Effector CD8-positive, alpha-beta T cell (primary cell): ENCODE results near the gene SPINK13.
"Not testable (repeated sequence)": the region's sequence is repeated elsewhere in the genome, so short reads cannot be mapped to it uniquely, and the experiment has no call there.

Experiments used
- DNase-seq: peaks from one replicate; lab custom pipeline; 2025; lab: John Stamatoyannopoulos, UW
- total RNA-seq, 4 experiments: gene quantifications; one replicate each; lab custom pipeline; 2026; lab: John Stamatoyannopoulos, UW

The SPINK13 gene, protein sequence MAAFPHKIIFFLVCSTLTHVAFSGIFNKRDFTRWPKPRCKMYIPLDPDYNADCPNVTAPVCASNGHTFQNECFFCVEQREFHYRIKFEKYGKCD
- total RNA-seq: 0 to 0.53 (median 0) reads per million in 4 experiments

- no peak for DNase-seq
These were observed at the start of gene SPINK13 for GRCh38 chr5:148268566-148268965. Gene SPINK13 (plus strand): TSS chr5:148268794. CDS start chr5:148270073, 1,279 bp downstream.

GRCh38 chr5:148221508-148221907 is 47.1 kb upstream of the SPINK13 start:
- DNase-seq: no peak

DNA sequence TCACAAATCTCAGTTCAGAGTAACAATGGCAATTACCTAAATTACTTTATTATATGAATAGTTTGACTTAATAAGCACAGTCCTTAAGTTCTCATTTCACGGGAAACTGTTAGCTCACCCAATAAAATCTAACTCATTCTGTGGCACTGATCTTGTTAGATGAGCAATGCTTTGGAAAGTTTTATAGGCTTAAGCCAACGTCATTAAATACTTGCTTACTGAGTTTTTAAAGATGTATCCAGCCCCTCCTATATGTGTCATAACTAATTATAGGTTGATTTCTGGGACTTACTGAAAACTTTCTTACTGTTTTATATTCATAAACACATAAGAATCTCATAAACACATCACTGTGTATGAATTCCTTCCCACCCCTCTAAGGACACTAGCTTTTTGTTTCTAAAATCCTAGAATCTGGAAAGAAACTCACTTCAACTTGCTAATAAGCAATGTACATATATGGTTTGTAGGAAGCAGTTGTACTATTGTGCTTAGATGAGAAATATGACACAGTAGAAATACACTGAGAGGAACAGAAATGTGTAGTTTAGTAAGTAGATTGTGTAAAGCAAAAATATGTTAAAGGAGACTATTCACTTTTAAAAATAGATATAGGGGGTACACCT is 44.4 kb upstream of the SPINK13 start:
- DNase-seq: no peak

DNA sequence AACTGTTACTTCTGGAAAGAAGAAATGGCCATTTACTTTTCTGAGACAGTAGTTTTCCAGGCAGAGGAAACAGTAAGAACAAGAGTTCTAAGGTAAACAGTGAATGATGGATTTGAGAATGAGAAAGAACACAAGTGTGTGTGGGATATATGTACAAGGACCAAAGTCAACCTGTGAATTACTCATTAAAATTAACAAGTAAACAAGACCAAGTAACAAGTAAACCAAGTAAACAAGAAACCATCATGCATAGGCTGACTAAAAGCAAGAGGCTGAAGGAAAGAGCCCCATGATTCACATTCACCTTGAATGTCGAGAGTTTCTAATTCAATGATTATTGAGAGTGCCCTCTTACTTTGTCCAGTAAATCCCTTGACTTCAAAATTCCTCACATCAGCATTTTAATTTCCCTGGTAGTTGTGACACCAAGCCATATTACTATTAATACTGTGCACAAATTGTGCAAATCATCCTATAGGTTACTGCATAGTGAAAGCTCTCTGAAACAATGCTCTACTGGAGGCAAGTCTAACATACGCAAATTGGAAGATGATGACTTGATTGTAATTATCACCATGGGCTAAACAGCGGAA is 40.1 kb upstream of the SPINK13 start:
- no peak for DNase-seq

GRCh38 chr5:148229840-148230239 is 38.8 kb upstream of the SPINK13 start:
- no peak for DNase-seq

- no peak for DNase-seq
These were observed 38.4 kb upstream of the SPINK13 start for GRCh38 chr5:148230240-148230639.

DNA sequence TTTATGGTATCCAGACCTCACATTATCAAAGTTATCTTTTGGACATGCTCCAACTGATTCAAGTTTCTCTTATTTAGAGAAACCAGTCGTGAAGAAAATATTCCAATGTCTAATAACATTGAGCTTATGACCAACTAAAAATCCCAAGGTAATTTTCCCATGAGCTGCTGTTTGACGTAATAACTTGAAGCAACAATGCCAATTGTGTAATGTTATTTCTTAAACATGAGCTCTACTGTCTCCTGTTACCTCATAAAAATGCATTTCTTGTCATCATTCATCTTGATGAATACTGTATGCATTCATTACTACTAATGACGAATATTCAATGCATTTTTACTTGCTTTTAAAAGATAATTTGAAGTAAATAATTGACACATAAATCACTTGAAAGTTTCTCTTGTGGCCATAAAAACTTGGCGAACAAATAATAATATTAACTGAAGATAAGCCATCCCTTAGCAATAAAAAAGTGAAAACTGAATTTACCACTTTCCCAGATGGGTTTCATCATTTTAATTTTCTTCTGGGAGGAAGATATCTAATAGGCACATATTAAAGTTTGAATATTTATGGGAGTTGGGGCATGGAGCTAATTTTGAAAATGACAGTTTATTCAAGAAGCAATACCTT is 30.7 kb upstream of the SPINK13 start:
- DNase-seq: no peak

- DNase-seq: no peak
These were observed 30.2 kb upstream of the SPINK13 start, which contains the start of gene MARCOL for GRCh38 chr5:148238418-148238794. Gene MARCOL (plus strand): TSS chr5:148238525. CDS start chr5:148238598, 73 bp downstream.

DNA sequence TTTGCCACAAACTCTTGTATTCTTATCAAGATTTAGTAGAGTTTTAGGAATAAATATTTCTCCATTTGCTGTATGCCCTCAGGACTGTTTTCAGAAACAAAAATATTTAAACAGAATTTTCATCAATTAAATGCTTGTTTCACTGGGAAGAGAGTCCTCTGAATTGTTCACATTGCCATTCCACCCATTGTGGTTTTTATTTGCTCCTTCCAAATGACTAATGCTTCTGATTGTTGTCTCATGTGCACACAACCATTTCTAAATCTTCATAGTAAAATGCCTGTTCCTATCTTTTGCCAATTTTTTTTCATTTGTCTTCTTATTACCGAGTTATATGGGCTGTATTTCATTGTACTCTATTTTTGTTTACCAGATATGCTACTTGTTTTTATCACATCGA is 19.7 kb upstream of the SPINK13 start:
- no peak for DNase-seq

DNA sequence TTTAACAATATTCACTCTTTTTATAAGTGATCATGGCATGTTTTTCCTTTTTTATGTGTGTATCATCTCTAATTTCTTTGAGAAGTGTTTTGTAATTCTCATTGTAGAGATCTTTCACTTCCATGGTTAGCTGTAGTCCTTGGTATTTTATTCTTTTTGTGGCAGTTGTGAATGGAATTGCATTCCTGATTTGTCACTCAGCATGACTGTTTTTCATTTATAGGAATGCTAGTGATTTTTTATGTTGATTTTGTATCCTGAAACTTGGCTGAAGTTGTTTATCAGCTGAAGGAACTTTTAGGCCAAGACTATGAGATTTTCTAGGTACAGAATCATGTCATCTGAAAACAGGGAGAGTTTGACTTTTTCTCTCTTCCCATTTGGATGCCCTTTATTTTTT is 13.1 kb upstream of the SPINK13 start:
- no peak for DNase-seq

- no peak for DNase-seq
These were observed 9.3 kb upstream of the SPINK13 start for GRCh38 chr5:148259288-148259687.

- DNase-seq: no peak
These were observed 7.4 kb upstream of the SPINK13 start for GRCh38 chr5:148261221-148261620.

DNA sequence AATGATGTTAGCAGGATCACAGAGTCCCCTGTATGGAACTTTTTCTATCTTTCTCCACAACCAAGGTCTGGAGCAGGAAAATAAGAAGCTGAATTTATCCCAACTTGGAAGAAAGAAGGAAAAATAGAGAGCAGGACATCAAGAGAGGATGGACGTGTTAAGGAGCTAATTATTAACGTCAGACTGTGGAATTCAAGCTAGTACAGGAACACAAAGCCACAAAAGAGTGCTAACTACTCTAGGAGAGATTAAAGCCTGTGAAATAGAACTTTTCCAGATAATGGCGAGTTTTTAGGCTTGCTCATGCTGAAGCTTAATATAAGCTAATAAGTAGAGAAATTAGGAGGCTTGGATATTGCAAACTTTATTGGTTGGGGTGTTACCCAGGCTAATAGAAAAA is 632 bp upstream of the SPINK13 start:
- DNase-seq: no peak

DNA sequence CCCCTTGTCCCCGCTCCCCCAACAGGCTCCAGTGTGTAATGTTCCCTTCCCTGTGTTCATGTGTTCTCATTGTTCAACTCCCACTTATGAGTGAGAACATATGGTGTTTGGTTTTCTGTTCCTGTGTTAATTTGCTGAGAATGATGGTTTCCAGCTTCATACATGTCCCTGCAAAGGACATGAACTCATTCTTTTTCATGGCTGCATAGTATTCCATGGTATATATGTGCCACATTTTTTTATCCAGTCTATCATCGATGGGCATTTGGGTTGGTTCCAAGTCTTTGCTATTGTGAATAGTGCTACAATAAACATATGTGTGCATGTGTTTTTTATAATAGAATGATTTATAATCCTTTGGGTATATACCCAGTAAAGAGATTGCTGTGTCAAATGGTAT is 6.5 kb downstream of the SPINK13 start:
- not testable (repeated sequence) for DNase-seq

- not testable (repeated sequence) for DNase-seq
These were observed 12.3 kb downstream of the SPINK13 start for GRCh38 chr5:148280893-148281292.

- not testable (repeated sequence) for DNase-seq
These were observed 12.7 kb downstream of the SPINK13 start for GRCh38 chr5:148281336-148281735.

GRCh38 chr5:148290271-148291195 is 21.9 kb downstream of the SPINK13 start:
- DNase-seq: no peak

DNA sequence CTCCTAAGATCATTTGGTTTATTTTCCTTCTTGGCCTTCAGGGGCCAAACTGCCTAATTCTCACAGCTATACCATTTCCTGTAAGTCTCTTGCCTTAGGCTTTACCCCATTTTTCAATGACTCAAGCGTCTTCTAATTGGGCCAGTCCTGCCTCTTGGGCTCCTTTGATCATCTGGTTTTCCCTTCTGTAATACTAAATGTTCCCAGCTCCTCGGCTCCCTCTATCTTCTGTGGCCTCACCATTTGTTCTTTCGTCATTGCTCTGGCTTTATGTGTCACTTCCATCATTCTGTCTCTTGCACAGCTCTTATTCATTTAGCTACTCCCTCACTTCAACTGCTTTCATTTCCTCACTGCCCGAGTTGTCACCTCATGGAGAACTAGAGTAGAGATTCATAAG is 29.1 kb downstream of the SPINK13 start:
- DNase-seq: no peak

DNA sequence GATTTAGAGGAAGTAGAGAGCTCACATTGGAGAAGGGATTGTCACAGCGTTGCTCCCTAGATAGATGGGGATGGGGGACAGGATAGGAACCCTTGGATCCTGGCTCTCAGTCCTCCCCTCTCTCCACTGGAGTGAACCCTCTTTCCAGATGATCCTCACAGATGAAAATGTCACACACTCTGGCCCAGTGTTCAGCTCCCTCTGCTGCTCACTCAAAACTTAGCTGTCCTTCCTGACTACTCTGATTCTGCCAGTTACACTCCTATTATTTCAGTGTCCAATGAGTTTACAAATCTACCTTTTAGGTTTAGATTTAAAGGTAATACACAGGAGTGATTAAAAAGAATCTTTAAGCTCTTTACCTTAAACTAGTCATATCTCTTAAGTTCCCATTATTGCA is 37.9 kb downstream of the SPINK13 start:
- DNase-seq: no peak

DNA sequence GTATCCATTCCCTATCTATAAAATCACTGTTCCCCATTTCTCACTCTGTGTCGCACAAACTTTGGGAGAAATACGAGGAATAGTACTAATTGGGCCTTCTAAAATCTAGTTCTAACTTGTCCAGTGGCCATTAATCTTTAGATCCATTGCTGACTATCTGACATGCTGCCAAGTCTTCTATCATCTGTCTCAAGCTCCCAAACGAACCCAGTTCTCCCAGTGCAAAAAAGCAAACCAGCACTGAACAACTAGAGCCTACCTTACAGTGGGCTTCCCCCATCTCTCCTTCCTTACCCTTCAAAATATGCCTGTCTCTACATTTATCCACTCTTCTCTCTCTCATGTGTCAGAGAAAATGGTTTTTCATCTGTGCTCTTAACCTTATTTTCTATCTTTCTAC is 40.4 kb downstream of the SPINK13 start:
- DNase-seq: no peak

DNA sequence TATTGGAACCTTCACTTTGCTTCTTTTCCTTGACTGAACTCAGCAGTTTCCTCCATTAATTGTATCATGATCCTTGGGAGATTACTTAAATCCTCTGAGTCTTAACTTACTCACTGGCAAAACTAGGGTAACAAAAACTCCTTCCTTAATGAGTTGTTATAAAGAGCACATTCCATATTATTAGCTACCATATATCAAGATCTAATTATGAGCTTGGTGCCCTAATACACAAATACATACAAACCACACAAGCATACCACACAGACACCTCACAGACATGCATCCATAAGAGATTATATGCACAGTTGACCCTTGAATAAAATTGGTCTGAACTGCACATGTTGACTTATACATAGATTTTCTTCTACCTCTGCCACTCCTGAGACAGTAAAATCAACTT is 41.2 kb downstream of the SPINK13 start:
- no peak for DNase-seq

DNA sequence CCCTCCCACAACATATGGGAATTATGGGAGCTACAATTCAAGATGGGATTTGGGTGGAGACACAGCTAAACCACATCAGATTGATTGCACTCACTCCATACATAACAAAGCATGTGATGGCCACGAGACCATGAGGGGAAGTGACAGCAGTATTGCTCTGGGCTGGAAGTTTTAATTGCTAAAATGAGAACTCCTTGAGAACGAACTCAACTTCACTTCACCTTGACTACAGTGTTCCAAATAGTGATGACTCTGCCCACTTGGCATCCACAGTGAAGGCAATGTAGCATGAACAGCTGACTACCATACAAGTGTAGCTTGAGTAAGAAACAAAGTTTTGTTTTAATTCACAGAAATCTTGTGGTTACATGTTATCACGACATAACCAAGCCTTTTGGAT is 42.9 kb downstream of the SPINK13 start:
- DNase-seq: no peak
